Jurkat, Clone E6-1 (cell line): ENCODE data around the gene WDFY4.

ENCODE experiments used
- DNase-seq: peaks from one replicate; pipeline ENCODE4 v3.0.0-alpha.2; 2011; ENCODE audit warnings: low read depth, low spot score
- H3K4me3 ChIP-seq: 2 replicates; pipeline ENCODE4 v1.5.1; 2011; ENCODE audit warnings: mild to moderate bottlenecking, low read length, control low read depth, moderate library complexity

The WDFY4 gene

GRCh38 chr10:48913674-48914073 is 229.0 kb downstream of the WDFY4 start:
- H3K4me3 ChIP-seq, result no peak overlapping the region
- DNase-seq, result no peak

GRCh38 chr10:48923748-48924147 is 239.1 kb downstream of the WDFY4 start:
- H3K4me3 ChIP-seq, result no peak overlapping the region

GRCh38 chr10:48924988-48925387 is 240.3 kb downstream of the WDFY4 start:
- DNase-seq, result no peak
- no peak overlapping the region for H3K4me3 ChIP-seq

More at GRCh38 chr10:48923748-48924147, 239.1 kb downstream of the WDFY4 start:
- DNase-seq, result no peak

- H3K4me3 ChIP-seq, result no peak overlapping the region
- DNase-seq, result no peak
These were observed 241.6 kb downstream of the WDFY4 start for GRCh38 chr10:48926255-48926654.

GRCh38 chr10:48926764-48927540 is 242.3 kb downstream of the WDFY4 start:
- no peak overlapping the region for H3K4me3 ChIP-seq
- DNase-seq, result no peak

GRCh38 chr10:48929413-48929990 is 244.8 kb downstream of the WDFY4 start:
- no peak for DNase-seq

GRCh38 chr10:48931188-48931587 is 246.5 kb downstream of the WDFY4 start:
- no peak for DNase-seq
- H3K4me3 ChIP-seq, result no peak overlapping the region

More at GRCh38 chr10:48929413-48929990, 244.8 kb downstream of the WDFY4 start:
- H3K4me3 ChIP-seq, result no peak overlapping the region

- no peak overlapping the region for H3K4me3 ChIP-seq
- DNase-seq, result no peak
These were observed 248.4 kb downstream of the WDFY4 start for GRCh38 chr10:48932831-48933664.

- H3K4me3 ChIP-seq, result peak overlapping the region; percentile 2; the same call in 1 of the 2 replicates
- peak; percentile 49 for DNase-seq
These were observed 250.2 kb downstream of the WDFY4 start for GRCh38 chr10:48934672-48935501.

GRCh38 chr10:48935577-48935976 is 250.9 kb downstream of the WDFY4 start:
- H3K4me3 ChIP-seq, result no peak overlapping the region
- no peak for DNase-seq

GRCh38 chr10:48937796-48938195 is 253.1 kb downstream of the WDFY4 start:
- DNase-seq, result no peak
- no peak overlapping the region for H3K4me3 ChIP-seq

GRCh38 chr10:48938281-48938680 is 253.6 kb downstream of the WDFY4 start:
- no peak for DNase-seq
- no peak overlapping the region for H3K4me3 ChIP-seq

- no peak for DNase-seq
- H3K4me3 ChIP-seq, result no peak overlapping the region
These were observed 254.4 kb downstream of the WDFY4 start for GRCh38 chr10:48938990-48939536.

GRCh38 chr10:48939790-48940325 is 255.2 kb downstream of the WDFY4 start, which contains the start of gene LRRC18:
TSS of gene LRRC18 (minus strand) at chr10:48939840. CDS start at chr10:48914155, 25,685 bp downstream.
- no peak within 1 kb of the TSS for H3K4me3 ChIP-seq
- DNase-seq, result no peak

- DNase-seq, result no peak
- no peak overlapping the region for H3K4me3 ChIP-seq
These were observed 255.7 kb downstream of the WDFY4 start for GRCh38 chr10:48940372-48940771.

GRCh38 chr10:48940958-48941357 is 256.3 kb downstream of the WDFY4 start:
- no peak for DNase-seq
- no peak overlapping the region for H3K4me3 ChIP-seq

GRCh38 chr10:48941427-48942075 is 256.9 kb downstream of the WDFY4 start:
- no peak for DNase-seq
- no peak overlapping the region for H3K4me3 ChIP-seq

GRCh38 chr10:48943096-48943495 is 258.4 kb downstream of the WDFY4 start:
- H3K4me3 ChIP-seq, result no peak overlapping the region
- no peak for DNase-seq
